DMS153 (cell line): Measurements from ENCODE around the gene ERVH48-1.
A peak's percentile ranks its signal among the peaks of the same experiment; 100 is the strongest.
"Not testable (repeated sequence)": the region's sequence is repeated elsewhere in the genome, so short reads cannot be mapped to it uniquely, and the experiment has no call there.

ENCODE experiments used
- DNase-seq: peaks from one replicate; lab custom pipeline; 2025; lab: John Stamatoyannopoulos, UW

Gene ERVH48-1

GRCh38 chr21:42925114-42925926 lies at the start of gene ERVH48-1:
Gene ERVH48-1 (minus strand): TSS chr21:42925630. CDS start chr21:42919006, 6,624 bp downstream.
- DNase-seq, result no peak

GRCh38 chr21:42973991-42974831 lies 48.8 kb upstream of the ERVH48-1 start, which contains the start of gene PKNOX1:
Gene PKNOX1 (plus strand): TSS chr21:42974562. CDS start chr21:43004382, 29,820 bp downstream.
- DNase-seq, result peak; percentile 98

- no peak for DNase-seq
These were observed 48.0 kb upstream of the ERVH48-1 start for GRCh38 chr21:42973309-42973990.

GRCh38 chr21:42971897-42972275 lies 46.5 kb upstream of the ERVH48-1 start:
- DNase-seq, result no peak

- DNase-seq, result no peak
These were observed 45.7 kb upstream of the ERVH48-1 start for GRCh38 chr21:42970946-42971653.

- no peak for DNase-seq
These were observed 43.8 kb upstream of the ERVH48-1 start for GRCh38 chr21:42969193-42969600.

GRCh38 chr21:42967616-42968015 lies 42.2 kb upstream of the ERVH48-1 start:
- not testable (repeated sequence) for DNase-seq

- no peak for DNase-seq
These were observed 39.8 kb upstream of the ERVH48-1 start for GRCh38 chr21:42965211-42965560.

GRCh38 chr21:42964546-42965210 lies 39.2 kb upstream of the ERVH48-1 start:
- no peak for DNase-seq

- no peak for DNase-seq
These were observed 38.7 kb upstream of the ERVH48-1 start for GRCh38 chr21:42964086-42964485.

GRCh38 chr21:42962380-42963007 lies 37.1 kb upstream of the ERVH48-1 start:
- no peak for DNase-seq

- no peak for DNase-seq
These were observed 34.3 kb upstream of the ERVH48-1 start for GRCh38 chr21:42959728-42960127.

- DNase-seq, result not testable (repeated sequence)
These were observed 32.7 kb upstream of the ERVH48-1 start for GRCh38 chr21:42958122-42958521.

GRCh38 chr21:42956824-42957630 lies 31.6 kb upstream of the ERVH48-1 start:
- no peak for DNase-seq

GRCh38 chr21:42951193-42951592 lies 25.8 kb upstream of the ERVH48-1 start:
- not testable (repeated sequence) for DNase-seq

GRCh38 chr21:42949094-42949755 lies 23.8 kb upstream of the ERVH48-1 start:
- DNase-seq, result not testable (repeated sequence)

GRCh38 chr21:42942244-42942643 lies 16.8 kb upstream of the ERVH48-1 start:
- no peak for DNase-seq

- DNase-seq, result no peak
These were observed 16.3 kb upstream of the ERVH48-1 start for GRCh38 chr21:42941696-42942085.
